Panc1 (cell line): ENCODE results near the gene FTO. TPM values are rescaled to one million over a fixed set of nuclear protein-coding genes. Genes with fewer than 3 reads are reported as not detected.

Experiments
- ATAC-seq: fragments of 200-7000 bp; cut with Tn5 transposase; 2 replicates; pipeline ENCODE4 v1.9.1; 2020; ENCODE audit warnings: mild to moderate bottlenecking, moderate library complexity
- BruUV-seq: library from RNA; stranded (reverse); fragments of 400-500 nt; replicated peaks from 2 replicates; lab custom pipeline; 2021; lab: Mats Ljungman, UMichigan
- CTCF ChIA-PET: fragments of 300-600 bp; sonication (Branson Sonifier 250); formaldehyde crosslinking; loops from one replicate; lab custom pipeline; 2022; ENCODE audit warnings: antibody characterized with exemption; lab: Charles Lee
- POLR2A ChIA-PET: fragments of 300-600 bp; sonication (Branson Sonifier 250); formaldehyde crosslinking; loops from one replicate; lab custom pipeline; 2022; ENCODE audit warnings: antibody characterized with exemption; lab: Charles Lee
- DNase-seq: peaks from one replicate; pipeline ENCODE4 v3.0.0-alpha.2; 2010; ENCODE audit warnings: low read depth, low spot score
- H3K27ac ChIP-seq: 2 replicates; pipeline ENCODE4 v1.5.1; 2011; ENCODE audit warnings: mild to moderate bottlenecking, low read length, inconsistent platforms
- H3K27me3 ChIP-seq: fragments of 200-500 bp; sonication (Bioruptor generic); 2 replicates; pipeline ENCODE4 v1.6.0; 2014; ENCODE audit warnings: low read length, inconsistent platforms; ENCODE audit not compliant: control insufficient read depth, insufficient read depth
- H3K36me3 ChIP-seq: fragments of 200-500 bp; sonication (Bioruptor generic); 2 replicates; pipeline ENCODE4 v1.5.1; 2014; ENCODE audit warnings: inconsistent platforms, mild to moderate bottlenecking, low read length, moderate library complexity; ENCODE audit not compliant: control insufficient read depth, insufficient read depth
- H3K4me1 ChIP-seq: 2 replicates; pipeline ENCODE4 v1.5.1; 2011; ENCODE audit warnings: inconsistent platforms, mild to moderate bottlenecking, low read length, moderate library complexity; ENCODE audit not compliant: control insufficient read depth, insufficient read depth
- H3K4me3 ChIP-seq, 2 experiments: 2 replicates each; pipeline ENCODE4 v1.5.1; 2011 to 2012; ENCODE audit warnings: low read depth in 2 of 2, low read length in 2 of 2, mild to moderate bottlenecking in 2 of 2, inconsistent platforms in 1 of 2, moderate library complexity in 1 of 2
- H3K9me3 ChIP-seq: fragments of 200-500 bp; sonication (Bioruptor generic); 2 replicates; pipeline ENCODE4 v1.5.1; 2014; ENCODE audit warnings: low read depth, mild to moderate bottlenecking, inconsistent platforms, low read length, moderate library complexity; ENCODE audit not compliant: control insufficient read depth, insufficient read depth
- CTCF ChIP-seq: fragments of 450-650 bp; IDR thresholded peaks from 2 replicates; pipeline ENCODE4 v1.5.1; 2017; ENCODE audit warnings: mild to moderate bottlenecking
- POLR2AphosphoS5 ChIP-seq: IDR thresholded peaks from 2 replicates; pipeline ENCODE4 v1.6.1; 2012; ENCODE audit warnings: mild to moderate bottlenecking, low read depth, low read length, moderate library complexity
- SIN3A ChIP-seq: IDR thresholded peaks from 2 replicates; pipeline ENCODE4 v1.6.1; 2012; ENCODE audit warnings: low read depth, mild to moderate bottlenecking, low read length, moderate library complexity, borderline replicate concordance; ENCODE audit not compliant: insufficient read depth
- TCF7L2 ChIP-seq: IDR thresholded peaks from 2 replicates; pipeline ENCODE4 v1.6.1; 2011; ENCODE audit warnings: mild to moderate bottlenecking, low read depth, low read length, inconsistent platforms
- in situ Hi-C: cut with HindIII; loops from 2 replicates; pipeline ENCODE4 v1.10.0; 2016; ENCODE audit warnings: low sequenced_read_pairs, low pct_unique_long_range_greater_than_20kb
- intact Hi-C: fragments of 100-400 bp; cut with micrococcal nuclease; formaldehyde crosslinking; loops from one replicate; pipeline ENCODE4 v1.10.0; 2022; ENCODE audit not compliant: unreplicated experiment
- total RNA-seq: library from RNA; stranded (reverse); gene quantifications from one replicate; pipeline ENCODE4 v1.2.1, GENCODE V29; 2021; ENCODE audit not compliant: unreplicated experiment
- TF ChIP-seq, protein P1 (sequence below), 2 experiments: IDR thresholded peaks; 2 replicates each; pipeline ENCODE4 v1.6.1; 2011 to 2012; ENCODE audit warnings: low read depth in 2 of 2, control low read depth in 1 of 2, low read length in 1 of 2, mild to moderate bottlenecking in 1 of 2, moderate library complexity in 1 of 2; ENCODE audit not compliant: insufficient read depth in 1 of 2

Gene FTO
- total RNA-seq, 1 experiment from 2014 or later: 38.2 TPM

- CTCF ChIA-PET: no interaction called here
- Histone ChIP-seq H3K4me3 (no peak overlapping the region), H3K36me3 (no peaks in the 10 kb centered on the region)
Observed at GRCh38 chr16:54163197-54163843, 459.4 kb downstream of the FTO start.

GRCh38 chr16:54164789-54165173 is 460.8 kb downstream of the FTO start:
- ChIA-PET POLR2A (no interaction called here), CTCF (no interaction called here)
- H3K4me3 ChIP-seq: no peak overlapping the region
- no TSS peak for BruUV-seq
- no peaks in the 10 kb centered on the region for H3K36me3 ChIP-seq
- in situ Hi-C loops (no loop called here), intact Hi-C loops (no loop called here)
- H3K4me1 ChIP-seq: no peaks in the 10 kb centered on the region
- DNase-seq (no peak), ATAC-seq (no peak)
- TF ChIP-seq, protein P1, sequence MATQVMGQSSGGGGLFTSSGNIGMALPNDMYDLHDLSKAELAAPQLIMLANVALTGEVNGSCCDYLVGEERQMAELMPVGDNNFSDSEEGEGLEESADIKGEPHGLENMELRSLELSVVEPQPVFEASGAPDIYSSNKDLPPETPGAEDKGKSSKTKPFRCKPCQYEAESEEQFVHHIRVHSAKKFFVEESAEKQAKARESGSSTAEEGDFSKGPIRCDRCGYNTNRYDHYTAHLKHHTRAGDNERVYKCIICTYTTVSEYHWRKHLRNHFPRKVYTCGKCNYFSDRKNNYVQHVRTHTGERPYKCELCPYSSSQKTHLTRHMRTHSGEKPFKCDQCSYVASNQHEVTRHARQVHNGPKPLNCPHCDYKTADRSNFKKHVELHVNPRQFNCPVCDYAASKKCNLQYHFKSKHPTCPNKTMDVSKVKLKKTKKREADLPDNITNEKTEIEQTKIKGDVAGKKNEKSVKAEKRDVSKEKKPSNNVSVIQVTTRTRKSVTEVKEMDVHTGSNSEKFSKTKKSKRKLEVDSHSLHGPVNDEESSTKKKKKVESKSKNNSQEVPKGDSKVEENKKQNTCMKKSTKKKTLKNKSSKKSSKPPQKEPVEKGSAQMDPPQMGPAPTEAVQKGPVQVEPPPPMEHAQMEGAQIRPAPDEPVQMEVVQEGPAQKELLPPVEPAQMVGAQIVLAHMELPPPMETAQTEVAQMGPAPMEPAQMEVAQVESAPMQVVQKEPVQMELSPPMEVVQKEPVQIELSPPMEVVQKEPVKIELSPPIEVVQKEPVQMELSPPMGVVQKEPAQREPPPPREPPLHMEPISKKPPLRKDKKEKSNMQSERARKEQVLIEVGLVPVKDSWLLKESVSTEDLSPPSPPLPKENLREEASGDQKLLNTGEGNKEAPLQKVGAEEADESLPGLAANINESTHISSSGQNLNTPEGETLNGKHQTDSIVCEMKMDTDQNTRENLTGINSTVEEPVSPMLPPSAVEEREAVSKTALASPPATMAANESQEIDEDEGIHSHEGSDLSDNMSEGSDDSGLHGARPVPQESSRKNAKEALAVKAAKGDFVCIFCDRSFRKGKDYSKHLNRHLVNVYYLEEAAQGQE (IDR thresholded peaks at IDR 0.05; ENCODE audit: insufficient read depth in 1 of 2, low read depth in 2 of 2, low read length in 1 of 2): no peak
- TF ChIP-seq CTCF: no peak
- TF ChIP-seq POLR2AphosphoS5: no peak
- no peak for TF ChIP-seq SIN3A
- TF ChIP-seq TCF7L2: no peak
- no peak overlapping the region for H3K27ac ChIP-seq
- H3K9me3 ChIP-seq: no peaks in the 10 kb centered on the region
- no peaks in the 10 kb centered on the region for H3K27me3 ChIP-seq

More at GRCh38 chr16:54163197-54163843, 459.4 kb downstream of the FTO start:
- intact Hi-C loops (no loop called here), in situ Hi-C loops (no loop called here)
- POLR2A ChIA-PET: no interaction called here
- no TSS peak for BruUV-seq
- Histone ChIP-seq H3K9me3 (no peaks in the 10 kb centered on the region), H3K27me3 (no peaks in the 10 kb centered on the region), H3K27ac (no peak overlapping the region), H3K4me1 (no peaks in the 10 kb centered on the region)
- TF ChIP-seq CTCF: no peak
- TF ChIP-seq, protein P1 (IDR thresholded peaks at IDR 0.05; ENCODE audit: insufficient read depth in 1 of 2, low read depth in 2 of 2, low read length in 1 of 2): no peak
- TF ChIP-seq TCF7L2: no peak
- no peak for TF ChIP-seq POLR2AphosphoS5
- no peak for TF ChIP-seq SIN3A
- ATAC-seq (no peak), DNase-seq (no peak)
